ENCODE data around the gene ADRA2B.

Gene ADRA2B

DNA sequence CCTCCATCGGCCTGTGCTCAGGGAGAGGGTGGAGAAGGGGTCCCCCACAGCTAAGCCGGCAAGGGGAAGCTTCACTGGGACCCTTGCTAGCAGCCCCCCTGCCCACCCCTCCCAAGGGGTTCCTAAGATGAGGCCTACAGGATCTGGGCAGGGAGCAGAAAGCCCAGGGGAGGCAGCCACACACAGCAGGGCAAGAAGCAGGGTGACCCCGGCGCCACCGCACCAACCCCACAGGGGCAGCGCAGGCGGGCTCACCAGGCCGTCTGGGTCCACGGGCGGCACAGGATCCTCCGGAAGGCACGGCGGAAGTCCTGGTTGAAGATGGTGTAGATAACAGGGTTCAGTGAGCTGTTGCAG, 1.8 kb downstream of the ADRA2B start:
- in situ Hi-C loops (cut with HindIII; ENCODE audit: low sequenced_read_pairs), result no loop called here
- TF ChIP-seq, protein P1, sequence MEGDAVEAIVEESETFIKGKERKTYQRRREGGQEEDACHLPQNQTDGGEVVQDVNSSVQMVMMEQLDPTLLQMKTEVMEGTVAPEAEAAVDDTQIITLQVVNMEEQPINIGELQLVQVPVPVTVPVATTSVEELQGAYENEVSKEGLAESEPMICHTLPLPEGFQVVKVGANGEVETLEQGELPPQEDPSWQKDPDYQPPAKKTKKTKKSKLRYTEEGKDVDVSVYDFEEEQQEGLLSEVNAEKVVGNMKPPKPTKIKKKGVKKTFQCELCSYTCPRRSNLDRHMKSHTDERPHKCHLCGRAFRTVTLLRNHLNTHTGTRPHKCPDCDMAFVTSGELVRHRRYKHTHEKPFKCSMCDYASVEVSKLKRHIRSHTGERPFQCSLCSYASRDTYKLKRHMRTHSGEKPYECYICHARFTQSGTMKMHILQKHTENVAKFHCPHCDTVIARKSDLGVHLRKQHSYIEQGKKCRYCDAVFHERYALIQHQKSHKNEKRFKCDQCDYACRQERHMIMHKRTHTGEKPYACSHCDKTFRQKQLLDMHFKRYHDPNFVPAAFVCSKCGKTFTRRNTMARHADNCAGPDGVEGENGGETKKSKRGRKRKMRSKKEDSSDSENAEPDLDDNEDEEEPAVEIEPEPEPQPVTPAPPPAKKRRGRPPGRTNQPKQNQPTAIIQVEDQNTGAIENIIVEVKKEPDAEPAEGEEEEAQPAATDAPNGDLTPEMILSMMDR (IDR thresholded peaks at IDR 0.05; ENCODE audit: low read depth, low read length), result no peak
- DNase-seq (ENCODE audit: low read depth, low spot score), result no peak
- H3K4me3 ChIP-seq (ENCODE audit: low read depth, low read length), result no peak overlapping the region

DNA sequence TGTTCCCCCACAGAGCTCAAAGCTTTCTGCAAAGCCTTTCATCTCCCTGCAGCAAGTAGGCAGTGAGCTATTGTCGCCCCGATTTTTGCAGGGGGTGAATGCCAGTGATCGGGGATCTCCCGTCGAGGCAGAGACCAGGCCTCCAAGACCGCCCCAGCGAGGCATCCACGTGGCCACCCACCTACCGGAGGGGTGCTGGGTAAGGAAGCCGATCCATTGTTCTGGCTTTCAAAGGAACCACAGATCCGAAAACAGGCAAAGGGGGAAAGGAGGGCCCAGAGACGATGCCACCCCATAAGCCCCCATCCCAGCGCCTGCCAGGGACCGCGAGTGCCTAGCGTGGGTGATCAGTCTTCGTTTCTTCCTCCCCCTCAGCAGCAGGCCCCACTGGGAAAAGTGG, 2.4 kb downstream of the ADRA2B start:
- DNase-seq (ENCODE audit: low read depth, low spot score), result no peak
- in situ Hi-C loops (cut with HindIII; ENCODE audit: low sequenced_read_pairs), result no loop called here
- TF ChIP-seq, protein P1 (IDR thresholded peaks at IDR 0.05; ENCODE audit: low read depth, low read length), result no peak
- H3K4me3 ChIP-seq (ENCODE audit: low read depth, low read length), result no peak overlapping the region

DNA sequence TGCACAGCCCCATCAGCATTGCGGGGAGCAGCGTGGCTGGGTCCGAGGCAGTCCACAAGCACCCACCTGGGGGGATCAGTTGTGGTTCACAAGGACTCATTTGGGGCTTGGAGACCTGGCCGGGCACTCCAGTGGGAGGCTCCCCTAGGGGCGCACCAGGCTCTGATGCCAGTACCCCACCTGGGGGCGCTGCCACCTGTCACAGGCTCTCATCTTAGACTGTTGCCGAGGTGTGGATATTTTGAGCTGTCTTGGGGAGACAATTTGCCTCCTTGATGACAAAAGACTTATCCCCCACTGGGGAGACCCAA, 3.0 kb downstream of the ADRA2B start:
- no peak overlapping the region for H3K4me3 ChIP-seq (ENCODE audit: low read depth, low read length)
- TF ChIP-seq, protein P1 (IDR thresholded peaks at IDR 0.05; ENCODE audit: low read depth, low read length), result no peak
- in situ Hi-C loops (cut with HindIII; ENCODE audit: low sequenced_read_pairs), result no loop called here
- DNase-seq (ENCODE audit: low read depth, low spot score), result no peak

DNA sequence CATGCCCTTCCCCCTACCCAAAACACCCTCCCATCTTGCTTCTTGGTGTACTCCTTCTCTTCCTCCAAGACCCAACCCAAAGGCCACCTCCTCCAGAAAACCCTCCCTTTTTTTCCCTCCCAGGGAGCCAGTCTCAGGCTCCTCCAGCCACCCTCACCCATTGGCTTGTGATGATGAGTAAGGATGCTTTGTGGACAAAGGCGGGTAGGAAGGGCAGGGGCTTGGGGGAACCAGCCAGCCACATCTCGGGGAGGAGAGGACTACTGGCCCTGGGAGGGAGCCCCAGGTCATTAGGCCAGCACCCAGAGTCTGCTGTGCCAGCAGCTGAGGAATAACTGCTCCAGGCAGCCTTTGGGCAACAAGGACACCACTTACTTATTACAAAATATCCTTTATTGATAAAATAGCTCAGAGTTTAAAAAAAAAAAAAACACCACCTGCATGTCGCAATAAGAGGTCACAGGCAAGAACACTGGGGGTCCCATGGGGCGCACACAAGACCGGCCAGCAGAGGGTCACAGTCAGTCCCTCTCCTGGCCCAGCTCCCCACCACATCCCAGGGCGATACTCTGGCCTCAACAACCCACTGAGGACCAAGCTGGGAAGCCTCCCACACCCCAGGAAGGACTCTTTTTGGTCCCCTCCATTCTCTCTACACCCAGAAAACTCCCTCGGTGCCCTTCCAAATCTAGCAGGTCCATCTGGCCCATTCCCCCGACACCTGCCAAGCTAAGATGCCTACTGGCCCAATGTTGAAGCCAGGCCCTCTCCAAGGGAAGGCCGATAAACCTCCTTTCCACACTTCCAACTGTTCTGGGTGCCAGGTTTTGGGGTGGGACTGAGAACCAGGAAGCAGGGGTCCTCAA, 3.6 kb downstream of the ADRA2B start:
- DNase-seq (ENCODE audit: low read depth, low spot score), result no peak
- H3K4me3 ChIP-seq (ENCODE audit: low read depth, low read length), result no peak overlapping the region
- TF ChIP-seq, protein P1 (IDR thresholded peaks at IDR 0.05; ENCODE audit: low read depth, low read length), result no peak
- in situ Hi-C loops (cut with HindIII; ENCODE audit: low sequenced_read_pairs), result no loop called here

DNA sequence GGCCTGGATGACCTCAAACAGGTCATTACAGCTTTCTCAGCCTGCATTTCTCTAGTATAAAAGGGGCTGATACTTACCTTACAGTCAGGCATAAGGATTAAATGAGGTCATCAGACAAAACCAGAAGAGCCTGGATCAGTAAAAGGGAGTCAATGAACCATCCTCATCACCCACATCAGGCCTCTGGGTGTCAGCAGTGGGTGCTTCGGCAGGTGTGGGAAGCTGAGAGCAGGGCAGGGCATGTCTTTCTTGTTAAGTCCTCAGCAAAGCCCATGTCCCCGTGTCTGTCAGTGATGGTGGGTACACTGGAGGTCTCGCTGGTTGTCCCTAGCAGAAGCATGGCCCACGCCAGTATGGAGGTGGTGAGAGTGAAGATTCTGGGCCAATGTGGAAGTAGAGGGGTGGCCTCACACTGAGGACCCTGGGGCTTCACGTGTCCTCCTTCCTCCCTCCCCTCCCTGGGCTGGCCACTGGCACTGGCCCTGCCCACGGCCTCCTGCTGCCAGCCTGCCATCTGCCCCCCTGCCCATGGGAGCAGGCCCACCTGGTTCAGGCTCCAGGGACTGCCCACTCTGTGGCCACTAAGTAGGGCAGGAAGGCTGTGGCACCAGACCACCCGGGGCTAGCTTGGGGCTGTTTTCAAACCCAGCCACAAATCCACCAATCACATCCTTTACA, 4.4 kb downstream of the ADRA2B start:
- H3K4me3 ChIP-seq (ENCODE audit: low read depth, low read length), result no peak overlapping the region
- no peak for DNase-seq (ENCODE audit: low read depth, low spot score)
- TF ChIP-seq, protein P1 (IDR thresholded peaks at IDR 0.05; ENCODE audit: low read depth, low read length), result no peak
- in situ Hi-C loops (cut with HindIII; ENCODE audit: low sequenced_read_pairs), result no loop called here

DNA sequence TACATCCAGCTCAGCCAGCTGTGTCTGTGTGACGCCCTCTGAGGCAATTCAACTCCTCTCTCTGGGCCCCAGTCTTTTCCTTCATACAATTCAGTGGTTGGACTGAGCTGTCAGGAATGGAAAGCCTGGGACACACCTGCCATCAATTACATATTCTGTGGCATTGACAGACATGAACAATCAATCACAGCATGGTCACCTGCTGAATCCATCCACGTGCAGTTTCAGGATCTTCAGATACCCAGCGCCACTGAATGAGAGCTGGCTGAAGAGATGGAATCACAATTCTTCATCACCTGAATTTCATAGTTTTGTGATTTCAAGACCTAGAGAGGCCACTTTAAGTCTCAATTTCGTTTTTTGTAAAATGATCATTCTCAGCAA, 5.1 kb downstream of the ADRA2B start:
- no peak for DNase-seq (ENCODE audit: low read depth, low spot score)

More for the DNA sequence above, 5.1 kb downstream of the ADRA2B start:
- in situ Hi-C loops (cut with HindIII; ENCODE audit: low sequenced_read_pairs), result no loop called here
- no peak overlapping the region for H3K4me3 ChIP-seq (ENCODE audit: low read depth, low read length)
- TF ChIP-seq, protein P1 (IDR thresholded peaks at IDR 0.05; ENCODE audit: low read depth, low read length), result no peak
